Small intestine (tissue), 7 donors: ENCODE results near the gene KCND3. TPM values are rescaled to one million over a fixed set of nuclear protein-coding genes. Genes with fewer than 3 reads are reported as not detected.

Source experiments
- DNase-seq, 2 donors: peaks; one replicate each; pipeline versions ENCODE4 v3.0.0 to v3.0.0-alpha.2; 2013
- FAIRE-seq: peaks from 2 replicates; lab custom pipeline; 2012; peaks lifted over from hg19 to GRCh38; lab: Jason Lieb, UNC
- H3K27ac ChIP-seq, 3 donors: one replicate each; pipeline ENCODE4 v1.5.1; 2013; ENCODE audit warnings: low read length in 2 of 3, mild to moderate bottlenecking in 2 of 3, control low read depth in 1 of 3, inconsistent platforms in 1 of 3, low read depth in 1 of 3, moderate library complexity in 1 of 3
- H3K27me3 ChIP-seq, 3 donors: one replicate each; pipeline ENCODE4 v1.6.1; 2013; ENCODE audit warnings: low read length in 3 of 3, inconsistent platforms in 1 of 3; ENCODE audit not compliant: control insufficient read depth in 3 of 3, insufficient read depth in 3 of 3
- H3K36me3 ChIP-seq, 3 donors: one replicate each; pipeline ENCODE4 v1.6.1; 2013; ENCODE audit warnings: low read length in 3 of 3, inconsistent platforms in 1 of 3, low read depth in 1 of 3, mild to moderate bottlenecking in 1 of 3, moderate library complexity in 1 of 3; ENCODE audit not compliant: control insufficient read depth in 3 of 3, insufficient read depth in 2 of 3
- H3K4me1 ChIP-seq, 3 donors: one replicate each; pipeline ENCODE4 v1.6.1; 2013; ENCODE audit warnings: low read length in 2 of 3, inconsistent platforms in 1 of 3, low read depth in 1 of 3, mild to moderate bottlenecking in 1 of 3, moderate library complexity in 1 of 3; ENCODE audit not compliant: control insufficient read depth in 3 of 3, insufficient read depth in 2 of 3
- H3K4me3 ChIP-seq, 3 donors: one replicate each; pipeline ENCODE4 v1.5.1; 2013; ENCODE audit warnings: low read length in 3 of 3, control low read depth in 1 of 3, inconsistent platforms in 1 of 3, low read depth in 1 of 3, mild to moderate bottlenecking in 1 of 3, moderate library complexity in 1 of 3
- H3K9me3 ChIP-seq, 2 donors: one replicate each; pipeline ENCODE4 v1.6.1; 2013; ENCODE audit warnings: low read depth in 1 of 2, low read length in 1 of 2; ENCODE audit not compliant: control insufficient read depth in 2 of 2, insufficient read depth in 1 of 2
- WGBS, 3 donors: extraction: QIAGEN DNeasy Blood & Tissue Kit; methylation state at CpG; one replicate each; pipeline ENCODE4 v1.1.7; 2013; 5-methylcytosine and 5-hydroxymethylcytosine counted together
- polyA plus RNA-seq, 4 donors: library from polyadenylated mRNA; stranded (reverse) in 3 of 4; unstranded in 1 of 4; fragments of 200-250 nt in 3 of 4; fragments of 120-200 nt in 1 of 4; gene quantifications; one replicate each; pipeline versions ENCODE4 v1.2.1 to v1.2.3, GENCODE V29; 2013
- donor health status: healthy with polysubstance abuse.
- donor health status: control.
- donor health status: control.
- donor health status: Bipolar disorder and iron deficiency.
- donor health status: healthy.

The KCND3 gene
- polyA plus RNA-seq, 4 donors: 0.27 to 1.8 (median 0.86) TPM; not detected in 1

- DNase-seq: peak; percentile 95 to 98
- FAIRE-seq: no peak
- Histone ChIP-seq H3K4me3 (peak within 1 kb of the TSS; percentile 78 to 97 (median 84)), H3K27me3 (no peaks in the 10 kb centered on the region), H3K27ac (peak within 1 kb of the TSS; percentile 86 to 98 (median 91)), H3K4me1 (peaks cover 0 to 5% (median 0%) of the 10 kb centered on the region in 3 donors), H3K9me3 (no peaks in the 10 kb centered on the region), H3K36me3 (peaks cover 0 to under 1% (median 0%) of the 10 kb centered on the region in 3 donors)
- WGBS, 3 donors: 0% methylated on average over 54 to 67 of the region's 67 CpGs
Observed at GRCh38 chr1:111755331-111756123, 233.9 kb downstream of the KCND3 start, which contains the start of gene DDX20. Gene DDX20, plus strand, starts transcription at chr1:111755901. Its CDS starts 24 bp downstream, at chr1:111755925.

- FAIRE-seq (no peak), DNase-seq (peak in 1 of 2 donors; percentile 45)
- H3K36me3 ChIP-seq: no peaks in the 10 kb centered on the region
- H3K27me3 ChIP-seq: no peaks in the 10 kb centered on the region
- H3K27ac ChIP-seq: peak overlapping the region; percentile 86 to 98 (median 91)
- H3K4me3 ChIP-seq: peak overlapping the region; percentile 40 to 84 (median 78)
- no peaks in the 10 kb centered on the region for H3K9me3 ChIP-seq
- WGBS, 3 donors: 0% methylated on average over 12 of the region's 12 CpGs
- H3K4me1 ChIP-seq: peaks cover 0 to 5% (median 0%) of the 10 kb centered on the region in 3 donors
Observed at GRCh38 chr1:111754984-111755330, 234.5 kb downstream of the KCND3 start.

- FAIRE-seq: no peak
- H3K9me3 ChIP-seq: no peaks in the 10 kb centered on the region
- H3K4me3 ChIP-seq: no peak overlapping the region
- H3K27me3 ChIP-seq: no peaks in the 10 kb centered on the region
- WGBS, 3 donors: 39 to 51% (median 45%) methylated on average over 2 of the region's 2 CpGs
- no peaks in the 10 kb centered on the region for H3K36me3 ChIP-seq
- no peak for DNase-seq
- H3K27ac ChIP-seq: no peak overlapping the region
- H3K4me1 ChIP-seq: peaks cover 0 to under 1% (median 0%) of the 10 kb centered on the region in 3 donors
Observed at GRCh38 chr1:111751906-111752575, 237.4 kb downstream of the KCND3 start.

GRCh38 chr1:111750856-111751255 is 238.6 kb downstream of the KCND3 start:
- Histone ChIP-seq H3K36me3 (no peaks in the 10 kb centered on the region), H3K9me3 (no peaks in the 10 kb centered on the region), H3K4me3 (no peak overlapping the region), H3K4me1 (no peaks in the 10 kb centered on the region), H3K27me3 (no peaks in the 10 kb centered on the region), H3K27ac (no peak overlapping the region)
- WGBS, 3 donors: 70 to 84% (median 80%) methylated on average over 2 of the region's 2 CpGs
- FAIRE-seq (no peak), DNase-seq (no peak)

GRCh38 chr1:111749628-111750027 is 239.8 kb downstream of the KCND3 start:
- 80 to 98% (median 90%) methylated on average over 3 of the region's 3 CpGs for WGBS, 3 donors
- FAIRE-seq (no peak), DNase-seq (no peak)
- Histone ChIP-seq H3K27me3 (no peaks in the 10 kb centered on the region), H3K9me3 (no peaks in the 10 kb centered on the region), H3K4me1 (no peaks in the 10 kb centered on the region), H3K27ac (no peak overlapping the region), H3K4me3 (no peak overlapping the region), H3K36me3 (no peaks in the 10 kb centered on the region)

- no peak for FAIRE-seq
- Histone ChIP-seq H3K27me3 (peaks cover 0 to under 1% (median 0%) of the 10 kb centered on the region in 3 donors), H3K4me1 (no peaks in the 10 kb centered on the region), H3K36me3 (no peaks in the 10 kb centered on the region), H3K27ac (no peak overlapping the region), H3K4me3 (no peak overlapping the region), H3K9me3 (no peaks in the 10 kb centered on the region)
- WGBS, 3 donors: 80 to 82% (median 81%) methylated on average over 4 of the region's 4 CpGs
- DNase-seq: no peak
Observed at GRCh38 chr1:111747947-111748346, 241.5 kb downstream of the KCND3 start.

GRCh38 chr1:111747282-111747734 is 242.2 kb downstream of the KCND3 start:
- whole genome bisulfite sequencing, 3 donors: 15 to 31% (median 22%) methylated on average over 3 of the region's 3 CpGs
- no peaks in the 10 kb centered on the region for H3K4me1 ChIP-seq

GRCh38 chr1:111746614-111746999 is 242.9 kb downstream of the KCND3 start:
- DNase-seq (no peak), FAIRE-seq (no peak)
- WGBS, 3 donors: 77 to 90% (median 80%) methylated on average over 2 of the region's 2 CpGs
- Histone ChIP-seq H3K27me3 (peaks cover 0 to 3% (median 0%) of the 10 kb centered on the region in 3 donors), H3K4me1 (no peaks in the 10 kb centered on the region), H3K9me3 (no peaks in the 10 kb centered on the region), H3K27ac (no peak overlapping the region), H3K36me3 (no peaks in the 10 kb centered on the region), H3K4me3 (no peak overlapping the region)

More at GRCh38 chr1:111747282-111747734, 242.2 kb downstream of the KCND3 start:
- Histone ChIP-seq H3K27ac (no peak overlapping the region), H3K27me3 (peaks cover 0 to 3% (median 0%) of the 10 kb centered on the region in 3 donors), H3K36me3 (no peaks in the 10 kb centered on the region), H3K4me3 (no peak overlapping the region), H3K9me3 (no peaks in the 10 kb centered on the region)
- FAIRE-seq (no peak), DNase-seq (peak; percentile 64 to 86)
